Esophagus muscularis mucosa (tissue), 4 donors: ENCODE results near the gene PROX1.

Source experiments
- CTCF ChIP-seq, 3 experiments: fragments of 200-600 bp in 2 of 3; fragments of 450-650 bp in 1 of 3; sonication (generic) in 2 of 3; IDR thresholded peaks; one replicate each; pipeline ENCODE4 v1.5.1; 2017 to 2019; ENCODE audit warnings: antibody characterized with exemption in 3 of 3, mild to moderate bottlenecking in 2 of 3, moderate library complexity in 1 of 3
- EP300 ChIP-seq: sonication (generic); formaldehyde crosslinking; IDR thresholded peaks from one replicate; pipeline ENCODE4 v1.6.1; 2017; ENCODE audit warnings: antibody characterized with exemption
- POLR2A ChIP-seq: fragments of 450-650 bp; IDR thresholded peaks from one replicate; pipeline ENCODE4 v1.6.1; 2017; ENCODE audit warnings: antibody characterized with exemption, moderate library complexity, mild to moderate bottlenecking, low read depth
- POLR2AphosphoS5 ChIP-seq, 2 donors: sonication (generic); formaldehyde crosslinking; IDR thresholded peaks; one replicate each; pipeline ENCODE4 v1.6.1; 2017; ENCODE audit warnings: antibody characterized with exemption in 2 of 2

- TF ChIP-seq CTCF (IDR thresholded peaks at IDR 0.05) (no peak), POLR2AphosphoS5 (IDR thresholded peaks at IDR 0.05) (no peak), POLR2A (no peak), EP300 (no peak)
These were observed 21.7 kb upstream of the PROX1 start for GRCh38 chr1:213966122-213966521.
